ENCODE data around the gene JAG2.

The JAG2 gene

GRCh38 chr14:105162669-105162979 is 6.0 kb downstream of the JAG2 start:
- no peak for DNase-seq

GRCh38 chr14:105161964-105162668 is 6.5 kb downstream of the JAG2 start:
- no peak for DNase-seq

- no peak for DNase-seq
Observed at GRCh38 chr14:105161309-105161708, 7.3 kb downstream of the JAG2 start.

GRCh38 chr14:105160776-105161175 is 7.8 kb downstream of the JAG2 start:
- DNase-seq = no peak

- no peak for DNase-seq
Observed at GRCh38 chr14:105159344-105159743, 9.2 kb downstream of the JAG2 start.

- no peak for DNase-seq
Observed at GRCh38 chr14:105158794-105159193, 9.8 kb downstream of the JAG2 start.

- no peak for DNase-seq
Observed at GRCh38 chr14:105157872-105158271, 10.7 kb downstream of the JAG2 start.

GRCh38 chr14:105156414-105157375 is 11.9 kb downstream of the JAG2 start:
- no peak for DNase-seq

GRCh38 chr14:105155681-105156413 is 12.7 kb downstream of the JAG2 start:
- no peak for DNase-seq

- DNase-seq = no peak
Observed at GRCh38 chr14:105155071-105155651, 13.4 kb downstream of the JAG2 start.

- DNase-seq = no peak
Observed at GRCh38 chr14:105154476-105154871, 14.1 kb downstream of the JAG2 start.

GRCh38 chr14:105153739-105154475 is 14.7 kb downstream of the JAG2 start:
- no peak for DNase-seq

- DNase-seq = no peak
Observed at GRCh38 chr14:105153331-105153731, 15.2 kb downstream of the JAG2 start.

GRCh38 chr14:105152794-105153241 is 15.8 kb downstream of the JAG2 start:
- DNase-seq = no peak

- DNase-seq = no peak
Observed at GRCh38 chr14:105151838-105152793, 16.5 kb downstream of the JAG2 start.

- no peak for DNase-seq
Observed at GRCh38 chr14:105151084-105151837, 17.3 kb downstream of the JAG2 start.

GRCh38 chr14:105150368-105151083 is 18.1 kb downstream of the JAG2 start:
- DNase-seq = no peak

GRCh38 chr14:105150026-105150367 is 18.6 kb downstream of the JAG2 start:
- no peak for DNase-seq

GRCh38 chr14:105149146-105149781 is 19.3 kb downstream of the JAG2 start:
- DNase-seq = no peak
